Activated CD8-positive, alpha-beta memory T cell treated with anti-CD3 and anti-CD28 coated beads, Interleukin-2, amount 50 U/mL, for 24 hours (primary cell): Measurements from ENCODE around the gene CNOT9.

Experiments
- DNase-seq: peaks from one replicate; pipeline ENCODE4 v3.0.0-alpha.2; 2020; ENCODE audit errors: extremely low read depth

Gene CNOT9

GRCh38 chr2:218577482-218578220 lies 9.0 kb downstream of the CNOT9 start:
- no peak for DNase-seq

- DNase-seq, result no peak
Measured at GRCh38 chr2:218578272-218578877, 9.7 kb downstream of the CNOT9 start.

GRCh38 chr2:218582076-218582475 lies 13.4 kb downstream of the CNOT9 start:
- no peak for DNase-seq

GRCh38 chr2:218583983-218584850 lies 15.6 kb downstream of the CNOT9 start:
- no peak for DNase-seq

GRCh38 chr2:218585541-218585940 lies 16.9 kb downstream of the CNOT9 start:
- DNase-seq, result no peak

GRCh38 chr2:218605432-218605831 lies 36.8 kb downstream of the CNOT9 start:
- DNase-seq, result no peak

GRCh38 chr2:218607436-218608115 lies 38.9 kb downstream of the CNOT9 start, which contains the start of gene PLCD4:
PLCD4 (plus strand) TSS chr2:218607899; CDS start chr2:218615740, 7,841 bp downstream.
- DNase-seq, result no peak

GRCh38 chr2:218615868-218616315 lies 47.3 kb downstream of the CNOT9 start:
- DNase-seq, result no peak

- DNase-seq, result no peak
Measured at GRCh38 chr2:218618102-218618860, 49.6 kb downstream of the CNOT9 start.

GRCh38 chr2:218621007-218621406 lies 52.4 kb downstream of the CNOT9 start:
- no peak for DNase-seq

GRCh38 chr2:218622606-218623365 lies 54.1 kb downstream of the CNOT9 start:
- no peak for DNase-seq

- no peak for DNase-seq
Measured at GRCh38 chr2:218623366-218623705, 54.7 kb downstream of the CNOT9 start.

GRCh38 chr2:218626369-218626768 lies 57.7 kb downstream of the CNOT9 start:
- DNase-seq, result no peak

- DNase-seq, result no peak
Measured at GRCh38 chr2:218627939-218628338, 59.3 kb downstream of the CNOT9 start.

- no peak for DNase-seq
Measured at GRCh38 chr2:218631837-218632236, 63.2 kb downstream of the CNOT9 start.

- no peak for DNase-seq
Measured at GRCh38 chr2:218635719-218636118, 67.1 kb downstream of the CNOT9 start.

- DNase-seq, result no peak
Measured at GRCh38 chr2:218638372-218638771, 69.7 kb downstream of the CNOT9 start.

- no peak for DNase-seq
Measured at GRCh38 chr2:218642121-218642656, 73.5 kb downstream of the CNOT9 start.

GRCh38 chr2:218642786-218643185 lies 74.1 kb downstream of the CNOT9 start:
- no peak for DNase-seq

GRCh38 chr2:218643751-218644310 lies 75.2 kb downstream of the CNOT9 start:
- DNase-seq, result no peak
